ENCODE results near the gene SLC16A9. TPM values are rescaled to one million over a fixed set of nuclear protein-coding genes. Genes with fewer than 3 reads are reported as not detected.

Gene SLC16A9
- total and polyA plus RNA-seq, 5 donors from 2014 or later: 0.29 to 0.42 TPM; not detected in 3

DNA sequence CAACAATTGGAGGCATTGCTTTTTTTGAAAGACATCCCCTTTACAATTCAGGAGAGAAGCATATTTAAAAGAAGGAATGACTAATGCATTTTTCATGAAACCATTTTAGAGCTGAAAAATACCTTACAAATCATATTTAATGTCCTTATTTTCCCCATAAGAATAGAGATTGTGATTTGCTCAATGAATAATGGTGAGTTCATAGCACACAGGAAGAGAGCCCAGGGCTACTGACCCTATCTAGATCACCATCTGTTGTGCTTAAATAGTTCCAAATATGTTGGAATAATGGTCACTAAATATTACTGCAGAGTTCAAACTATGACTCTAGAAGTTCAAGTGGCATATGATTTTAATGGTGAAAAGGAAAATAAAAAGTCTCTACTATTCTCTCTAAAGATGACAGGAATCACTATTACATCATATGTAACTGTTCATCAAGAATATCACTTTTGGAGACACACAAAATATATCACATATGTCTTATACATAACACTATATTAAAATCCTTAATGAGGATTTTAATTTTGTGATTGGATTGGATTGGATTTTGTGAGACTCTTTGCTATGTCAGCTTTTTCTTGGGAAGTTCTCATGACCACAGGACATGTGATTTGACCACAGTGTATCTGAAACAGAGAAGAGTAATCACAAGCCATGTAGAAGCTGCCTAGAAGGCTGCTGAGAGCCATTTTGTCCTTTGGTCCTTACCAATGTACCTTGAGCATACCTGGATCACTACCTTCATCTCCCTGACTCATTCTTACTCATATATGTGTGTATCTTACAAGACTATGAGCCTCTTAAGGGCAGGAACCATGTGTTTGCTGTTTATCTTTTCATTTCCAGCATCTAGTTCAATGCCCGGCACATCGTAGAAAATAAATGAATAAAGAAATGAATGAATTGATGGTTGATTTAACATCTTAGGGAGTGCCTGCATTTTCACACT is 26.4 kb downstream of the SLC16A9 start:
- no peaks in the 10 kb centered on the region for H3K36me3 ChIP-seq (ENCODE audit: control insufficient read depth, insufficient read depth, low read length)
- H3K9me3 ChIP-seq (ENCODE audit: control insufficient read depth in 2 of 2, low read length in 2 of 2): no peaks in the 10 kb centered on the region
- H3K9me3 Mint-ChIP-seq: peaks cover 0 to 3% (median 0%) of the 10 kb centered on the region in 7 donors
- H3K27ac ChIP-seq (ENCODE audit: insufficient read depth, low read length, poor library complexity, severe bottlenecking): no peak overlapping the region
- H3K36me3 Mint-ChIP-seq: no peaks in the 10 kb centered on the region
- no peaks in the 10 kb centered on the region for H3K4me1 Mint-ChIP-seq
- no peaks in the 10 kb centered on the region for H3K4me1 ChIP-seq (ENCODE audit: control insufficient read depth, insufficient read depth, low read length, poor library complexity, severe bottlenecking)
- H3K27me3 ChIP-seq (ENCODE audit: control insufficient read depth, insufficient read depth, low read length): peaks cover 2% of the 10 kb centered on the region
- ATAC-seq (ENCODE audit: low read depth in 2 of 2) (no peak), DNase-seq (no peak)
- H3K4me3 ChIP-seq (ENCODE audit: low read depth, low read length): no peak overlapping the region
- no peak overlapping the region for H3K27ac Mint-ChIP-seq
- no peaks in the 10 kb centered on the region for H3K27me3 Mint-ChIP-seq
- no peak overlapping the region for H3K4me3 Mint-ChIP-seq

DNA sequence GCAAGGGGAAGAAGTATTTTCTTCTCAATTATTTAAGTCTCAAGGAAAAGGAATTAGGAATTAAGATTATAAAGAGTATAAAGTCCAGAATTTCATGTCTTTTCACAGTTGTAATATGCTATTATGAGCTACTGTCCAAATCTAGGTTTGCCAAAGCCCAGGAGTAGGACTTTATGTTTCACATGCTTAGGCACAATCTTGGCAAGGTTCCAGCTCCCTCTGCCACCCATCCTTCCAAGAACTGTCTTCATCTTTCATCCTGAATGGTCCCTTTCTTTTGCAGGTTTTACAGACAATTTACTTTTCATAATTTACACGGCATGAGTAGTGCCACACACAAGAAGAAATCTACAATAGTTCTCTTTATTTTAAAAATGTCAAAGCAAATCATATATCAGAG is 29.5 kb downstream of the SLC16A9 start:
- Mint-ChIP-seq H3K9me3 (peaks cover 0 to 3% (median 0%) of the 10 kb centered on the region in 7 donors), H3K4me1 (no peaks in the 10 kb centered on the region), H3K27me3 (no peaks in the 10 kb centered on the region), H3K27ac (no peak overlapping the region), H3K4me3 (no peak overlapping the region), H3K36me3 (no peaks in the 10 kb centered on the region)
- no peaks in the 10 kb centered on the region for H3K36me3 ChIP-seq (ENCODE audit: control insufficient read depth, insufficient read depth, low read length)
- no peak overlapping the region for H3K27ac ChIP-seq (ENCODE audit: insufficient read depth, low read length, poor library complexity, severe bottlenecking)
- no peak for DNase-seq
- no peak for ATAC-seq (ENCODE audit: low read depth in 2 of 2)
- H3K4me3 ChIP-seq (ENCODE audit: low read depth, low read length): no peak overlapping the region
- no peaks in the 10 kb centered on the region for H3K9me3 ChIP-seq (ENCODE audit: control insufficient read depth in 2 of 2, low read length in 2 of 2)
- peaks cover 2% of the 10 kb centered on the region for H3K27me3 ChIP-seq (ENCODE audit: control insufficient read depth, insufficient read depth, low read length)
- no peaks in the 10 kb centered on the region for H3K4me1 ChIP-seq (ENCODE audit: control insufficient read depth, insufficient read depth, low read length, poor library complexity, severe bottlenecking)

DNA sequence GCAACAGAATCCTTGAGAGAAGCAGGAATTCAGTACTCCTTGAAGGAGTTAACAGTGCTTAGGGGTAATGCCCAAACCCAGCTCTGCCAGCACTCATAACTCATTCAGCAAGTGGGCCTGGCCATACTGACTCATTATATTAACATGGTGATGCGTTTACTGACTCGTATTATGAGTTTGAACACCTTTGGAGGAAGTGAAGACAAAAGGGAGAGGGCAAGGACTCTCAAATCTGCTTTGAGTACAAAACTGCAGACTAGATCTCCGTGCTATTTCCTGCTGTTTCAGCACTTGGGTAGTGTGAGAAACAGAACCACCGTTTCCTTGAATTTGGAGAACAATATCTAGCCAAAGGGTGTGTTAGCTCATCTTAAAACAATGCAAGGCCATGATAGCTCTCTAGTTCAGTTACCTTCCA is 30.8 kb downstream of the SLC16A9 start:
- H3K9me3 ChIP-seq (ENCODE audit: control insufficient read depth in 2 of 2, low read length in 2 of 2): no peaks in the 10 kb centered on the region
- ATAC-seq (ENCODE audit: low read depth in 2 of 2): no peak

DNA sequence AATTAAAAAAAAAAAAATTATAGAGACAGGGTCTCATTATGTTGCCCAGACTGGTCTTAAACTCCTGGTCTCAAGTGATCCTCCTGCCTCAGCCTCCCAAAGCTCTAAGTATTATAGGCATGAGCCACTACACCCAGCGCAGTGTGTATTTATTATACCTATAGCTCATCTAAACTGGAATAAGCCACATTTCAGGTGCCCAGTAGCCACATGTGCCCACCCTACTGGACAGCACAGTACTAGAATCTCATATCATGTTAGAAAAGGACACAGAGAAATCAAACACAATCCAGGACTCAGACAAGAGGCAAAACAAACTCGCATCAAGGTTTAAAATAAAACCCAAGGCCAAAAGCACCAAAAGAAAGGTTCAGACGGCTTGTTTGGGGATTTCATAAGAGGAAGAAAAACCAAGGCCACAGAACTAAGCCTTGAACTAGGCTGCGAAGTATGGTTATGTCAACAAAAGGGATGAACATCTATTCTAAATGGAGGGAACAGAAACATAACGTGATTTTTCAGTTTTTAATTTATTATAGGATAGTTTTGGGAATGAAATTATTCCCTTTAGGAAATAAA is 32.3 kb downstream of the SLC16A9 start:
- no peaks in the 10 kb centered on the region for H3K36me3 Mint-ChIP-seq
- H3K4me1 Mint-ChIP-seq: no peaks in the 10 kb centered on the region
- H3K9me3 Mint-ChIP-seq: peaks cover 0 to 5% (median 0%) of the 10 kb centered on the region in 7 donors
- DNase-seq: no peak
- no peak overlapping the region for H3K4me3 Mint-ChIP-seq
- ATAC-seq (ENCODE audit: low read depth in 2 of 2): no peak
- H3K36me3 ChIP-seq (ENCODE audit: control insufficient read depth, insufficient read depth, low read length): no peaks in the 10 kb centered on the region
- H3K27ac Mint-ChIP-seq: no peak overlapping the region
- no peaks in the 10 kb centered on the region for H3K27me3 Mint-ChIP-seq
- no peak overlapping the region for H3K27ac ChIP-seq (ENCODE audit: insufficient read depth, low read length, poor library complexity, severe bottlenecking)
- H3K27me3 ChIP-seq (ENCODE audit: control insufficient read depth, insufficient read depth, low read length): peaks cover 2% of the 10 kb centered on the region
- no peak overlapping the region for H3K4me3 ChIP-seq (ENCODE audit: low read depth, low read length)
- H3K9me3 ChIP-seq (ENCODE audit: control insufficient read depth in 2 of 2, low read length in 2 of 2): no peaks in the 10 kb centered on the region
- H3K4me1 ChIP-seq (ENCODE audit: control insufficient read depth, insufficient read depth, low read length, poor library complexity, severe bottlenecking): no peaks in the 10 kb centered on the region

More for the DNA sequence above, 30.8 kb downstream of the SLC16A9 start:
- Mint-ChIP-seq H3K27me3 (no peaks in the 10 kb centered on the region), H3K4me3 (no peak overlapping the region), H3K4me1 (no peaks in the 10 kb centered on the region), H3K9me3 (peaks cover 0 to 3% (median 0%) of the 10 kb centered on the region in 7 donors), H3K36me3 (no peaks in the 10 kb centered on the region), H3K27ac (no peak overlapping the region)
- Histone ChIP-seq H3K4me3 (ENCODE audit: low read depth, low read length) (no peak overlapping the region), H3K36me3 (ENCODE audit: control insufficient read depth, insufficient read depth, low read length) (no peaks in the 10 kb centered on the region), H3K4me1 (ENCODE audit: control insufficient read depth, insufficient read depth, low read length, poor library complexity, severe bottlenecking) (no peaks in the 10 kb centered on the region), H3K27ac (ENCODE audit: insufficient read depth, low read length, poor library complexity, severe bottlenecking) (no peak overlapping the region), H3K27me3 (ENCODE audit: control insufficient read depth, insufficient read depth, low read length) (peaks cover 2% of the 10 kb centered on the region)
- DNase-seq: peak in 1 of 3 donors; percentile 40

DNA sequence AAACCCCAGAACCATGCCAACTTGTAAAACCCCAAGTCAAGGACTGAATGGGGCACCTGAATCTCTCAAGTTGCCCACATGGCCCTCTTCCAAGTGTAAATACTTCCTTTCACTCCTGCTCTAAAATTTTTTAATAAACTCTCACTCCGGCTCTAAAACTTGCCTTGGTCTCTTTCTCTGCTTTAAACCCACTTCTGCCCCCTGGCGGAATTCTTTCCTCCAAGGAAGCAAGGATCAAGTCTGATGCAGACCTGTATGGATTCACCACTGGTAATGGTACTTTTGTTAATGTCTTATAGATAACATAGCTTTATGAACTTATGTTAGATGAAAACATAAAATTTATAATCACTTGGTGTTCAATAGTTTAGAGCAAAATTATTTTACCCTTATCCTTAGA is 33.8 kb downstream of the SLC16A9 start:
- DNase-seq (no peak), ATAC-seq (ENCODE audit: low read depth in 2 of 2) (no peak)
- Mint-ChIP-seq H3K9me3 (peaks cover 0 to 5% (median 0%) of the 10 kb centered on the region in 7 donors), H3K27ac (no peak overlapping the region), H3K4me1 (no peaks in the 10 kb centered on the region), H3K27me3 (no peaks in the 10 kb centered on the region), H3K36me3 (no peaks in the 10 kb centered on the region), H3K4me3 (no peak overlapping the region)
- H3K27ac ChIP-seq (ENCODE audit: insufficient read depth, low read length, poor library complexity, severe bottlenecking): no peak overlapping the region
- no peak overlapping the region for H3K4me3 ChIP-seq (ENCODE audit: low read depth, low read length)
- no peaks in the 10 kb centered on the region for H3K4me1 ChIP-seq (ENCODE audit: control insufficient read depth, insufficient read depth, low read length, poor library complexity, severe bottlenecking)
- H3K36me3 ChIP-seq (ENCODE audit: control insufficient read depth, insufficient read depth, low read length): no peaks in the 10 kb centered on the region
- peaks cover 2% of the 10 kb centered on the region for H3K27me3 ChIP-seq (ENCODE audit: control insufficient read depth, insufficient read depth, low read length)
- H3K9me3 ChIP-seq (ENCODE audit: control insufficient read depth in 2 of 2, low read length in 2 of 2): no peaks in the 10 kb centered on the region

DNA sequence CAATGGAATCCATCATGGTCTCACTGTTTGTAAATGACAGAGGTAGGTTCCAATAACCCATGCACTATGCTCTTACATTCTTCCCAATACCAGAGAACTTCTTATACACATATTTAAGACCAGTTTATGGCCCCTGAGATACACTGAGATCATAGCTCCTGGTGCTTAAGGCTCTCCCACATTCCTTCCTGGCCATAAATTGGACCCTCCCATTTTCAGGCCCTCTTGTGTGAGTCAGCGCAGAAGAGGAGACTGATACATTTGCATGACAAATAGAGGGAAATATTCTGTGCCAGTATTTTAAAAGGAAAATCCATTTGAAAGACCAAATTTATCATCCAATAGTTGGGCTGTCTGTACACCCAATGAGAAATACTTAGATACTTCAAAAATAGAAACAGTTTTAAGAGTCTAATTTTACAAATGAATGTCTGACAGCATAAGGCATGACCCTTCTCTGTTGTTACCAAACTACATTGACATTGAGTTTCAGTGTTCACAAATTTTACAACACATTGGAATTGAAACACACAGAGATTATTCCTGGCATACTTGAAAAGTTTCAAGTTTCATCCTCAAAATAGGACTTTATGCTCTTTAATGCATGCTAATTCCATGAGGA is 35.3 kb downstream of the SLC16A9 start:
- Histone ChIP-seq H3K9me3 (ENCODE audit: control insufficient read depth in 2 of 2, low read length in 2 of 2) (no peaks in the 10 kb centered on the region), H3K4me1 (ENCODE audit: control insufficient read depth, insufficient read depth, low read length, poor library complexity, severe bottlenecking) (no peaks in the 10 kb centered on the region), H3K27ac (ENCODE audit: insufficient read depth, low read length, poor library complexity, severe bottlenecking) (no peak overlapping the region), H3K27me3 (ENCODE audit: control insufficient read depth, insufficient read depth, low read length) (peaks cover 2% of the 10 kb centered on the region), H3K4me3 (ENCODE audit: low read depth, low read length) (no peak overlapping the region), H3K36me3 (ENCODE audit: control insufficient read depth, insufficient read depth, low read length) (no peaks in the 10 kb centered on the region)
- Mint-ChIP-seq H3K4me3 (no peak overlapping the region), H3K36me3 (no peaks in the 10 kb centered on the region), H3K4me1 (no peaks in the 10 kb centered on the region), H3K9me3 (peaks cover 0 to 2% (median 0%) of the 10 kb centered on the region in 7 donors), H3K27ac (no peak overlapping the region), H3K27me3 (no peaks in the 10 kb centered on the region)
- ATAC-seq (ENCODE audit: low read depth in 2 of 2) (no peak), DNase-seq (no peak)

DNA sequence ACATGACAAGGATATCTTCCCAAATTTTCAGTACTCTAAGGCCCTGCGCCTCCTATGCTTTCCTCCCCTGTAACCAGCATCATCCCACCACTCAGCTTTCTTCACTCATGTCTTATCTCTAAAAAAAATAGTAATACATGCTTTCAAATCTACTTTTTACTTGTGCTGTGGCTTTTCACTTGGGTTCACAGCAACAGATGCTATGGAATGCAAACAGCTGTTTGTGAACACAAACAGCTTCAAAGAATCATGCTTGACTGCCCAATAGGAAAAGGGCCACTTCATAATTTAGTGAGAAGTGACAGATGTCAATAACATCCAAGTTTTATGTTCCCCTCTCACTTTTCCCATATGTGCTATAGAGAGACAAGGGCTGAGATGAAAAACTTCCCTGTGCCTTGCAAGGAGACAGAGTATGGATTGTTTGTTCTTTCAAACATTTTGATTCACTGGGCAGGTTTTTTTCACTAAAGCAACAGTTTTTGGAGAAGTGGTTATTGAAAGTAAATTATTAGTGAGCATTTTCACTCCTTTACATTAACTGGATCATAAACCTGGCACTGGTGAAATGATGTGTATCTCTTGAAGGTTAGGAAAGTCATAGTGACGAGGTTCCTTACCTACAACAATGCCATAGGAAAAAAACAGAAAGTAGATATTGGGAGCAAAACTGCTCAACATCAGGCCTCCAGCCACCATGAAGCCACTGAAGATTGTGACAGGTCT is 37.3 kb downstream of the SLC16A9 start:
- no peaks in the 10 kb centered on the region for H3K4me1 ChIP-seq (ENCODE audit: control insufficient read depth, insufficient read depth, low read length, poor library complexity, severe bottlenecking)
- ATAC-seq (ENCODE audit: low read depth in 2 of 2) (no peak), DNase-seq (no peak)
- no peak overlapping the region for H3K4me3 ChIP-seq (ENCODE audit: low read depth, low read length)
- no peaks in the 10 kb centered on the region for H3K36me3 ChIP-seq (ENCODE audit: control insufficient read depth, insufficient read depth, low read length)
- Mint-ChIP-seq H3K9me3 (peaks cover 0 to 4% (median 0%) of the 10 kb centered on the region in 7 donors), H3K27ac (no peak overlapping the region), H3K27me3 (no peaks in the 10 kb centered on the region), H3K36me3 (no peaks in the 10 kb centered on the region), H3K4me1 (no peaks in the 10 kb centered on the region), H3K4me3 (no peak overlapping the region)
- no peaks in the 10 kb centered on the region for H3K9me3 ChIP-seq (ENCODE audit: control insufficient read depth in 2 of 2, low read length in 2 of 2)
- H3K27ac ChIP-seq (ENCODE audit: insufficient read depth, low read length, poor library complexity, severe bottlenecking): no peak overlapping the region
- H3K27me3 ChIP-seq (ENCODE audit: control insufficient read depth, insufficient read depth, low read length): no peaks in the 10 kb centered on the region

Data from CD4-positive, CD25-positive, alpha-beta regulatory T cell (primary cell).